Right forelimb (tissue), 1 donor: ENCODE measurements around the gene FERMT3.

Experiments used
- DNase-seq: peaks from one replicate; pipeline ENCODE4 v3.0.0-alpha.2; 2018

The FERMT3 gene

GRCh38 chr11:64267207-64267945 lies 60.9 kb downstream of the FERMT3 start:
- DNase-seq, result no peak

- DNase-seq, result no peak
Observed at GRCh38 chr11:64268025-64268892, 61.7 kb downstream of the FERMT3 start.

- DNase-seq, result no peak
Observed at GRCh38 chr11:64268893-64269539, 62.5 kb downstream of the FERMT3 start.

- DNase-seq, result peak; percentile 99
Observed at GRCh38 chr11:64269540-64270220, 63.2 kb downstream of the FERMT3 start.
